Cardiac septum (tissue), 1 donor: ENCODE data around the gene SFXN3. TPM values are rescaled to one million over a fixed set of nuclear protein-coding genes. Genes with fewer than 3 reads are reported as not detected.

Experiments
- DNase-seq: peaks from one replicate; pipeline ENCODE4 v3.0.0-alpha.2; 2020; ENCODE audit warnings: low spot score
- intact Hi-C: fragments of 100-400 bp; cut with DNase I; formaldehyde crosslinking; loops from one replicate; pipeline ENCODE4 v1.14.0; 2022
- total RNA-seq: library from RNA; stranded (reverse); fragmentation: NEBNext Ultra II Directional; extraction: Animal tissue kit (Norgen Biotek cat#: 25700); gene quantifications from one replicate; pipeline ENCODE4 v1.2.1, GENCODE V29; 2021
- donor health status: DM: no; HTN: no; CAD: no.

Gene SFXN3
- total RNA-seq, 1 donor from 2014 or later: 30.8 TPM

GRCh38 chr10:101063050-101063525 lies 32.1 kb downstream of the SFXN3 start:
- intact Hi-C loops: loop anchor here (5.0 kb wide), 1 partner anchor 66 kb away; the partner anchor contains the start of gene LZTS2
- no peak for DNase-seq

- no peak for DNase-seq
- intact Hi-C loops: loop anchor here (5.0 kb wide), 1 partner anchor 66 kb away; the partner anchor contains the start of gene LZTS2
These were observed 32.7 kb downstream of the SFXN3 start for GRCh38 chr10:101063548-101064414.

- no peak for DNase-seq
- intact Hi-C loops: loop anchor here (5.0 kb wide), 1 partner anchor 67 kb away; the partner anchor contains the start of gene LZTS2
These were observed 33.5 kb downstream of the SFXN3 start for GRCh38 chr10:101064415-101065030.

GRCh38 chr10:101065481-101066145 lies 34.6 kb downstream of the SFXN3 start:
- no peak for DNase-seq
- intact Hi-C loops: no loop called here

- DNase-seq: peak; percentile 90
- intact Hi-C loops: no loop called here
These were observed 35.3 kb downstream of the SFXN3 start for GRCh38 chr10:101066146-101066895.

- no peak for DNase-seq
- intact Hi-C loops: loop anchor here (1.0 kb wide), 1 partner anchor 26 kb away; no protein-coding TSS in a partner anchor
These were observed 35.9 kb downstream of the SFXN3 start for GRCh38 chr10:101066896-101067355.

GRCh38 chr10:101067356-101068083 lies 36.5 kb downstream of the SFXN3 start:
- DNase-seq: peak; percentile 85
- intact Hi-C loops: loop anchor here (1.0 kb wide), 1 partner anchor 26 kb away; no protein-coding TSS in a partner anchor

GRCh38 chr10:101069441-101069840 lies 38.4 kb downstream of the SFXN3 start:
- intact Hi-C loops: no loop called here
- DNase-seq: no peak

- intact Hi-C loops: no loop called here
- no peak for DNase-seq
These were observed 39.1 kb downstream of the SFXN3 start for GRCh38 chr10:101070098-101070497.

GRCh38 chr10:101071267-101071884 lies 40.3 kb downstream of the SFXN3 start:
- DNase-seq: no peak
- intact Hi-C loops: no loop called here

GRCh38 chr10:101071885-101072433 lies 40.9 kb downstream of the SFXN3 start:
- intact Hi-C loops: no loop called here
- DNase-seq: no peak

GRCh38 chr10:101072923-101073322 lies 41.9 kb downstream of the SFXN3 start:
- intact Hi-C loops: no loop called here
- DNase-seq: no peak

GRCh38 chr10:101073631-101074030 lies 42.6 kb downstream of the SFXN3 start:
- no peak for DNase-seq
- intact Hi-C loops: no loop called here

- intact Hi-C loops: no loop called here
- DNase-seq: no peak
These were observed 44.7 kb downstream of the SFXN3 start for GRCh38 chr10:101075775-101076174.

GRCh38 chr10:101076630-101077029 lies 45.6 kb downstream of the SFXN3 start:
- no peak for DNase-seq
- intact Hi-C loops: no loop called here

- intact Hi-C loops: no loop called here
These were observed 48.8 kb downstream of the SFXN3 start for GRCh38 chr10:101079874-101080273.

GRCh38 chr10:101080933-101081931 lies 50.2 kb downstream of the SFXN3 start:
- DNase-seq: no peak
- intact Hi-C loops: no loop called here

More at GRCh38 chr10:101079874-101080273, 48.8 kb downstream of the SFXN3 start:
- no peak for DNase-seq
